PC-3 (cell line): ENCODE data around the gene BBC3. TPM values are rescaled to one million over a fixed set of nuclear protein-coding genes. Genes with fewer than 3 reads are reported as not detected.

Experiments used
- ATAC-seq: fragments of 200-7000 bp; cut with Tn5 transposase; 2 replicates; pipeline ENCODE4 v1.9.1; 2020; ENCODE audit warnings: mild to moderate bottlenecking, moderate library complexity
- BruUV-seq: library from RNA; stranded (reverse); fragments of 400-500 nt; replicated peaks from 2 replicates; lab custom pipeline; 2021; lab: Mats Ljungman, UMichigan
- CTCF ChIA-PET: fragments of 300-600 bp; sonication (Branson Sonifier 250); formaldehyde crosslinking; loops from one replicate; lab custom pipeline; 2022; ENCODE audit warnings: antibody characterized with exemption; lab: Charles Lee
- POLR2A ChIA-PET: fragments of 300-600 bp; sonication (Branson Sonifier 250); formaldehyde crosslinking; loops from one replicate; lab custom pipeline; 2022; ENCODE audit warnings: antibody characterized with exemption; ENCODE audit not compliant: unreplicated experiment; lab: Charles Lee
- DNase-seq: peaks from one replicate; pipeline ENCODE4 v3.0.0-alpha.2; 2015
- H2AFZ ChIP-seq: fragments of 300-600 bp; sonication (generic); 2 replicates; pipeline ENCODE4 v1.6.0; 2016; ENCODE audit warnings: antibody characterized with exemption, low read length
- H3F3A ChIP-seq: fragments of 300-600 bp; sonication (generic); one replicate; pipeline ENCODE4 v1.6.0; 2017; ENCODE audit warnings: antibody characterized with exemption, low read length, control low read depth, mild to moderate bottlenecking; ENCODE audit not compliant: unreplicated experiment
- H3K27ac ChIP-seq: fragments of 300-600 bp; sonication (generic); 2 replicates; pipeline ENCODE4 v1.5.1; 2016; ENCODE audit warnings: mild to moderate bottlenecking, low read length
- H3K27me3 ChIP-seq: fragments of 300-600 bp; sonication (generic); 2 replicates; pipeline ENCODE4 v1.6.1; 2016; ENCODE audit warnings: low read length, mixed read lengths
- H3K36me3 ChIP-seq: fragments of 300-600 bp; sonication (generic); 2 replicates; pipeline ENCODE4 v1.6.1; 2016; ENCODE audit warnings: low read depth, mixed run types, low read length, mixed read lengths
- H3K4me1 ChIP-seq: fragments of 300-600 bp; sonication (generic); 2 replicates; pipeline ENCODE4 v1.5.1; 2016; ENCODE audit warnings: low read length; ENCODE audit not compliant: insufficient read depth
- H3K4me2 ChIP-seq: fragments of 300-600 bp; sonication (generic); 2 replicates; pipeline ENCODE4 v1.6.0; 2016; ENCODE audit warnings: low read length
- H3K4me3 ChIP-seq: fragments of 300-600 bp; sonication (generic); 2 replicates; pipeline ENCODE4 v1.5.1; 2016; ENCODE audit warnings: mild to moderate bottlenecking, low read length, mixed read lengths
- H3K79me2 ChIP-seq: fragments of 300-600 bp; sonication (generic); 2 replicates; pipeline ENCODE4 v1.6.1; 2017; ENCODE audit warnings: low read length, mixed read lengths
- H3K9ac ChIP-seq: fragments of 300-600 bp; sonication (generic); 2 replicates; pipeline ENCODE4 v1.6.0; 2016; ENCODE audit warnings: mild to moderate bottlenecking, low read length
- H3K9me2 ChIP-seq: fragments of 300-600 bp; sonication (generic); replicated peaks from 2 replicates; pipeline ENCODE4 v1.6.1; 2016; ENCODE audit warnings: mixed run types, low read length, mixed read lengths
- H3K9me3 ChIP-seq: fragments of 300-600 bp; sonication (generic); 2 replicates; pipeline ENCODE4 v1.6.1; 2016; ENCODE audit warnings: low read length, mixed read lengths
- H4K20me1 ChIP-seq: fragments of 300-600 bp; sonication (generic); 2 replicates; pipeline ENCODE4 v1.6.1; 2016; ENCODE audit warnings: low read length, mixed read lengths
- EZH2 ChIP-seq: fragments of 300-600 bp; sonication (generic); IDR thresholded peaks from one replicate; pipeline ENCODE4 v1.6.1; 2017; ENCODE audit warnings: antibody characterized with exemption, mild to moderate bottlenecking, low read length; ENCODE audit not compliant: unreplicated experiment
- EZH2phosphoT487 ChIP-seq: fragments of 300-600 bp; sonication (generic); IDR thresholded peaks from 2 replicates; pipeline ENCODE4 v1.6.1; 2018; ENCODE audit warnings: mild to moderate bottlenecking, antibody characterized with exemption, low read length, borderline replicate concordance
- intact Hi-C: fragments of 100-400 bp; cut with micrococcal nuclease; formaldehyde crosslinking; loops from 2 replicates; pipeline ENCODE4 v1.9.0; 2023
- total RNA-seq: library from RNA; depleted of rRNA; stranded (reverse); fragments of >200 nt; gene quantifications from 2 replicates; pipeline ENCODE4 v1.2.3, GENCODE V29; 2014
- TF ChIP-seq, protein P1 (sequence below): fragments of 300-600 bp; sonication (generic); conservative IDR thresholded peaks from 2 replicates; pipeline ENCODE4 v1.5.1; 2017; ENCODE audit warnings: antibody characterized with exemption, low read depth, mild to moderate bottlenecking, low read length

Gene BBC3
- total RNA-seq, 1 experiment from 2014 or later = 2.9 TPM

DNA sequence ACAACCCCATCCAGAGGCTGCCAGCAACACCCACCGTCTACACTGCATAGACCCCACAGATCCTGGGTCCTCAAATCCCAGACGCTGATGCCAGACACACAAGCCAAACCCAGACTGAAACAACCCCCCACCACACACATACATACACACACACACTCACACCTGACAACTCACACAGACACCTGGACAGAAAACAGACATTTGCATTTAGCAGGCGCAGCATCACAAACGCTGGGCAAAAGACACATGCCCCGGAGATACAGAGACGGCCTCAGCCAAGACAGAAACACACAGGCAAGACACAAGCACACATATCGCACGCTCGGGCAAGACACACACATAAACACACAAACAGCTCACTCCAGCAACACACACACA lies 1.3 kb downstream of the BBC3 start:
- TSS peak; percentile 60 for BruUV-seq
- peak overlapping the region; percentile 57; the same call in 1 of the 2 replicates for H2AFZ ChIP-seq
- peak overlapping the region; percentile 76 for H3K4me3 ChIP-seq
- TF ChIP-seq EZH2phosphoT487 (no peak), EZH2 (no peak)
- TF ChIP-seq, protein P1, sequence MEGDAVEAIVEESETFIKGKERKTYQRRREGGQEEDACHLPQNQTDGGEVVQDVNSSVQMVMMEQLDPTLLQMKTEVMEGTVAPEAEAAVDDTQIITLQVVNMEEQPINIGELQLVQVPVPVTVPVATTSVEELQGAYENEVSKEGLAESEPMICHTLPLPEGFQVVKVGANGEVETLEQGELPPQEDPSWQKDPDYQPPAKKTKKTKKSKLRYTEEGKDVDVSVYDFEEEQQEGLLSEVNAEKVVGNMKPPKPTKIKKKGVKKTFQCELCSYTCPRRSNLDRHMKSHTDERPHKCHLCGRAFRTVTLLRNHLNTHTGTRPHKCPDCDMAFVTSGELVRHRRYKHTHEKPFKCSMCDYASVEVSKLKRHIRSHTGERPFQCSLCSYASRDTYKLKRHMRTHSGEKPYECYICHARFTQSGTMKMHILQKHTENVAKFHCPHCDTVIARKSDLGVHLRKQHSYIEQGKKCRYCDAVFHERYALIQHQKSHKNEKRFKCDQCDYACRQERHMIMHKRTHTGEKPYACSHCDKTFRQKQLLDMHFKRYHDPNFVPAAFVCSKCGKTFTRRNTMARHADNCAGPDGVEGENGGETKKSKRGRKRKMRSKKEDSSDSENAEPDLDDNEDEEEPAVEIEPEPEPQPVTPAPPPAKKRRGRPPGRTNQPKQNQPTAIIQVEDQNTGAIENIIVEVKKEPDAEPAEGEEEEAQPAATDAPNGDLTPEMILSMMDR = no peak
- POLR2A ChIA-PET = no interaction called here
- H3K9me2 ChIP-seq = no peaks in the 10 kb centered on the region
- ATAC-seq = no peak
- no peaks in the 10 kb centered on the region for H3K9me3 ChIP-seq
- no peaks in the 10 kb centered on the region for H3K27me3 ChIP-seq
- H3K4me1 ChIP-seq = peaks cover 40% of the 10 kb centered on the region
- no peaks in the 10 kb centered on the region for H3K79me2 ChIP-seq
- no peak overlapping the region for H3K9ac ChIP-seq
- H3K4me2 ChIP-seq = peak overlapping the region; percentile 97
- H3F3A ChIP-seq = no peaks in the 10 kb centered on the region
- DNase-seq = peak; percentile 22
- H3K36me3 ChIP-seq = no peaks in the 10 kb centered on the region
- CTCF ChIA-PET = no interaction called here
- no peak overlapping the region for H3K27ac ChIP-seq
- intact Hi-C loops = no loop called here
- H4K20me1 ChIP-seq = no peaks in the 10 kb centered on the region

DNA sequence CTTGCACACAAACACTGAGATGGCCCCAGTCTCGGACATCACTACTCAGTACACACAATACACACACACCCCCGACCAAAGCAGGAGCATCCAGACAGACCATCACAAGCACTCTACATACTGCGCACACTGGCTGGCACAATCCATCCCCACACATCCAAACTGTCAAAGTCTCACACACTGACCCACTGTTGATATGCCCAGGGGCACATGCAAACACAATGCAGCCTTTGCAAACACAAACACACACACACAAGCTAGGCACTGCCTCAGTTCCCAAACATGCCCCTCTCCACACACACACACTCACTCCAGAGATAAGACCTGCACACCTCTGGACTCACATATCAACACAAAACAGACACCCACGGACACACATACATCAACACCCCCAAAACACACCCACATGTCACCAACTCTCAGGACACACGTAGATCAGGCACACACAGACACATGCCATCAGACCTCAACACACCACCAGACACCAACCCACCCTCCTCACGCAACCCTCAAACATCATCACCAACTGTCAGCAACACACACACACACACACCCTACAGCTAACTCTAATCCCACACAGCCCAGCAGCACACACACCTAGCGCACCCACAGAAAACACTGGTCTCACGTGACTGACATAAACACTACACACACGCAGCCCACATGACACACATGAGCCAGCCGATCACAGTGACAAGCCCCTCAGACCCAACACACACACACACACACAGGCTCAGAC lies 1.9 kb downstream of the BBC3 start:
- Histone ChIP-seq H3K4me1 (peaks cover 40% of the 10 kb centered on the region), H3K9me3 (no peaks in the 10 kb centered on the region), H3K79me2 (no peaks in the 10 kb centered on the region), H3F3A (no peaks in the 10 kb centered on the region), H2AFZ (no peak overlapping the region), H3K4me2 (peak overlapping the region; percentile 97), H3K9ac (no peak overlapping the region), H3K36me3 (no peaks in the 10 kb centered on the region), H3K27ac (no peak overlapping the region), H3K4me3 (peak overlapping the region; percentile 76; the same call in 1 of the 2 replicates), H4K20me1 (no peaks in the 10 kb centered on the region), H3K27me3 (no peaks in the 10 kb centered on the region), H3K9me2 (no peaks in the 10 kb centered on the region)
- ChIA-PET CTCF (no interaction called here), POLR2A (no interaction called here)
- no TSS peak for BruUV-seq
- DNase-seq (no peak), ATAC-seq (no peak)
- TF ChIP-seq EZH2 (no peak), EZH2phosphoT487 (no peak)
- TF ChIP-seq, protein P1 = no peak
- intact Hi-C loops = no loop called here
